ENCODE measurements around the gene AHCYL2.
"Not testable (repeated sequence)": the region's sequence is repeated elsewhere in the genome, so short reads cannot be mapped to it uniquely, and the experiment has no call there.

Gene AHCYL2

DNA sequence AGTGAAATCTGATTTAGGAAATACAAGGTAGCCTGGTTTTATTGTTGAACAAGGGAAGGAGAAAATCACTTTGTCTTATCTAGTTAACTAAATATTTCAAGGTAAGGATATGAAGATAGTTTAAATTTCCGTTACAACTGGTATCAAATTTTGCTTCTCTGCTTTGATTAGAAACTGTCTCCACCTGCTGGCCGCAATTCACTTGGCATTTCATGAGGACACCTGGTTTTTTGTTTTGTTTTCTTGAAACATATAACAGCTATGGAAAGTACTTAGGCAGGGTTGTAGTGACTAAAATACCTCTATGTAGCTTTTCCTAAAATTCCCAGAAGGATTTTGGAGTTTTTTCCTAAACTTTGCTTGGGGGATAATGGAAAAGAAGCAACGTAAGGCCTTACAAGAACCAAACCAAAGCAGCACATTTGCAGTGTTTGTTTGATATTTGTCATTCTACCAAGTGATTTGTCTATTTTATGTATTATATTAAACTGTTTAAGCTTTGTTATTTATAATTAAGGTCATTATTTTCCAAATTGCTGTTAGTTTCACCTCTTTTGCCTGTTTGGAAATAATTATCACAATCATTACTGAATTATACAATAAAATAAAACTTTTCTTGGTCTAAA, 73.6 kb downstream of the AHCYL2 start:
- peak; percentile 34 for DNase-seq

- DNase-seq = no peak
These were observed 75.1 kb downstream of the AHCYL2 start for GRCh38 chr7:129299889-129300288.

DNA sequence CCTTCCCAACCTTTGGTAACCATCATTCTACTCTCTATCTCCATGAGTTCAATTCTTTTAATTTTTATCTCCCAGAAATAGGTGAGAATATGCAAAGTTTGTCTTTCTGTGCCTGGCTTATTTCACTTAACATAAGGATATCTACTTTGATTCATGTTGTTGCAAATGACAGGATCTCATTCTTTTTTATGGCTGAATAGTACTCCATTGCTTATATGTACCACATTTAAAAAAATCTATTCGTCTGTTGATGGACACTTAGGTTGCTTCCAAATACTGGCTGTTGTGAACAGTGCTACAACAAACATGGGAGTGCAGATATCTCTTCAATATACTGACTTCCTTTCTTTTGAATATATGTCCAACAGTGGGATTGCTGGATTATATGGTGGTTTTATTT, 75.5 kb downstream of the AHCYL2 start:
- DNase-seq = not testable (repeated sequence)

DNA sequence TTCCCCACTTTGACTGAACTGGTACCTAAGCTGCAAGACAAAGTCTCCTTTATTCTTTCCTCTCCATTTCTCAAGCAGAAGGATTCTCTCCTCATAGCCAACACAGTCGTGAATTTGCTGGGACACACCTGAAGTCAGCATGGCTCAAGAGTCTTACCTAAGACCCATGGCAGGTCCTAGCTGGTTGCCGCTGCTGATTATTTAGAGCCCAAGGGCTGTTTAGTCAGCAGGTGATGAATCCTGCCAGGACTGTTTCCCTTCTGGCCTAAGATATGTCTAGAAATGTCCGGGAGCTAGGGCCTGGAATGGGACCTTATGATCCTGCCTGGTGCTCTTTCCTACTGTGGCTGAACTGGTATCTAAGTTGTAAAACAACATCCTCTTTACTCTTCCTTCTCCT, 82.8 kb downstream of the AHCYL2 start:
- DNase-seq = no peak

DNA sequence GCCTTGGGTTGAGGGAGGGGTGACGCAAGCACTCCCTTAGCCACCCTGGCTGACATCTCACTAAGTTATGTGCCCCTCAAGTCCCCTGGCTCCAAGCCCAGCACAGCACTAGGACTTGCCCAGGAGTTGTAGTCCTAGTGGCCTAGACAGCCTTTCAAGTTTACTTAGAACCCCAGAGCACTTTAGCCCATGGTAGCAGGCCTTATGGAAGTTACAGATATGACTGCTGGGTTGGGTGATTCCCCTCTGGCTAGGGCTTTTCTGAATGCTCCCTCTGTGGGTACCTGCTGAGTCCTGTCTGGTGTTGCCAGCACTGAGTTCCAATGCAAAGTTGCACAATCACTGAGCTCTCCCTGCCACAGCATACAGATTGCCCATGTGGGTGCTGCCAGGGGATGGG, 83.2 kb downstream of the AHCYL2 start:
- no peak for DNase-seq

DNA sequence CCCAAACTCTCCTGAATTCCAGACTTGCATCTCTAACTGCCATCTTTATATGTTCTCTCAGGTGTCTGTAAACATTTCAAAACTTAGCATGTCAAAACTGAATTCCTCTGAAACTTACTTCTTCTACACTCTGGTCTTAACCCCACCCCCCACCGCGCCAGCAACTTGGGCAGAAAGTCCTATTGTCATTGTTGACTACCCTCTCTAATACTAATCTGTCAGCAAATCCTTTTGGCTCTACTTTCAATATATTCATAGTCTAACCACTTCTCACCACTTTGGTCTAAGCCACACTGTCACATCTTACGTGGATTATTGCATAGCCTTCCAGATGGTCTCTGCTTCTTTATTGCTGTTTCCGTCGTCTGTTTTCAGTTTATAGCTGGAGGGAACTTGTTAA, 86.6 kb downstream of the AHCYL2 start:
- no peak for DNase-seq

DNA sequence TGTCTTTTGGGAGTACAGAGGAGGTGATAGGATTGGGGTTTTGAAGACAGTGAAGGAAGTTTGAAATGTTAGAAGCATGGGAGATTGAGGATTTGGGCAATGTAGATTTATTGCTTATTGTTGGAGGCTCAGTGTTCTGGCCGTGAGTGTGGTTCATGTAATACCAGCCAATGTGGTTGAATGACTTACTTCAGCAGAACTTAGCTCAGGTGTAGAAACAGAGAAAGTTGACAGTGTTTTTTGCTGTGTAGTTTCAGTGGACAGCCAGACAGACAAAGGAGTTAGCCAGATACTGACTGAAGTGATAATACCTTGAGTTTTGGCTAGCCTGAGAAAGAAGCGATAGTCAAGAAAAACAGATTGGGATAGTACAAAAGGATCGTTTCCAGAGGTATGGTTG, 88.5 kb downstream of the AHCYL2 start:
- DNase-seq = no peak

DNA sequence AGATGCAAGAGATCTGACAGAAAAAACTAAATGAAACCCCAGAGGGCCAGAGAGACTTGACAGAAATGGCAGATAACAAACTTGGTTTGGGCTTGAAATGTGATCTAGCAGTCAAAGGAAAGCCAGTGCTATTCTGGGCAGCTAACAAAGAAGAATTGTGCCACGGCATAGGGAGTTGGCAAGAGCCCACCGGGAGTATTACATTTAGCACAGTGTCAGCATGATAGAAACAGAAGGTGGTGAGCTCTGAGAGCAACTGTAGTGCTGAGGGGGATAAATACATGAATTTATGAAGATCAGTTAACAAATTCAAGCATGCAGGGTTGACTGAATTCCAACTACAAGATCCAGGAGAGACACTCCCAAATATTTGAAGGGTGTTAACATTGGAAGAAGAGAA, 91.1 kb downstream of the AHCYL2 start:
- no peak for DNase-seq

DNA sequence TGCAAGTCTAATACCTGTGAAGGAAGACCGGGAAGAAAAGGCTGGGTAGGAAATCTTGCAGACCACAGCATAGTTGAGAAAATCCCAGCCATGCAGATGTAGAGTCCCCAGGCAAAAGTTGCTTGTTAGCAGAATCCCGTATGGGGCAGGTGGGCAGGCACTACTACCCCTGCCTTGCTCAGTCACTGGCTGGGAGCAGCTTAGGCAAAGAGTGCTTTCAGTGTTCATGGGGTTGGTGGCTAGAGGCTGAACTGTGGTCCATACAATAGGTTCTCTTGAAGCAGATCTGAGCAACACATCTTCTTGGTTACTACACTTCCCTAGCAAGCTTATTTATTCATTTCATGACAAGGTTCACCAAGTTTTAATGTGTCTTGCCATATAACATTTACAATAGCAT, 92.6 kb downstream of the AHCYL2 start:
- no peak for DNase-seq

GRCh38 chr7:129327076-129327475, 102.2 kb downstream of the AHCYL2 start:
- no peak for DNase-seq

GRCh38 chr7:129332254-129333035, 107.6 kb downstream of the AHCYL2 start:
- no peak for DNase-seq

DNA sequence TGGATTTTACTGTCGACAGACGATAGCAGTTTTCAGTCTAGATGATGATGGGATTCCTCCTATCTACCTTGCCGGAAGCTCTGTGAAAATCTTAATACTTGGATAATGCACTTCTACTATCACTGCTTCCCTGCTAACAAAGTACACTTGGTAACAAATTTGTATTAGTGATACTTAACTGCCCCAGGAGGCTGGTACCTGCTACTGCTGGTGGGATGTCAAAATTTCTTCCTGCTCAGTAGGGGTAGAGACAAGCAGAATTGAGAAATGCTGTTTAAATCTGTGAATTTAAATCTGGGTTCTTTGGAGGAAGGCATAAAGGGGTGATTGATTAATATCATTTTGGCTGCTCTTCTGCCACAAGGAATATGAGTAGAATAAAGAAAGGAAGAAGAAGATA, 109.6 kb downstream of the AHCYL2 start:
- no peak for DNase-seq

DNA sequence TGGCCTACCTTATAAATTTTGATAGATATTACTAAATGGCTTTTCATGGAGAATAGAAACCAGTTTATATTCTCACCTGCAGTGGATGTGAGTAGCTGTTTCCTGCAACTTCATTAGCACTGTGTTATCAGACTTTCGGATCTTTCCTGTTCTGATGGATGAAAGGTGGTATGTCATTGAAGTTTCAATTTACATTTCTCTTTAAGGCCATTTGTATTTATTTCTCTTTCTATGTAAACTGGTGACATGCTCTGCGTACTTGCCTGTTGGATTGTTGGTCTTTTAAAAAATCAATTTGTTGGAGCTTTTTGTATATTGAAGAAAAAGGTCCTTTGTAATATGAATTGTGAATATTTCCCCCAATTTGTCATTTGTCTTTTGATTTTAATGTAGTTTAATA, 113.6 kb downstream of the AHCYL2 start:
- DNase-seq = no peak

DNA sequence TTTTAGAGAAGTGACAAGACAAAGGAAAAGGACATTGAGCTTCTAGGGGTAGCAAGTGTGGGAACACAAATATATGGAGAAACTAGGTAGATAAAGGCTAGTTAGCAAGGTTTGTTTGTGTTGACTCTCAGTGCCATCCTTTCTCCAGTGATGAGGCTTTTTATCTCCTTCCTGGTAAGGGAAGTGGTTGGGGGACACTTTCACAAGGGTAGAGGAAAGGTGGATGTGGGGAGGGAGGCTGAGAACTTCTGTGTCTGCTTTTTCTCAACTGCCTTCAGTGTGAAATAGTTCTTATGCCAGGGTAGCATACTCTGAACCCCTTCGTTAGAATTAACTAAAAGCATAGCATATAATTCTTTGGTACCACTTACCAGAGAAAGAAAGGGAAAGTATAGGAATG, 116.4 kb downstream of the AHCYL2 start:
- no peak for DNase-seq

DNA sequence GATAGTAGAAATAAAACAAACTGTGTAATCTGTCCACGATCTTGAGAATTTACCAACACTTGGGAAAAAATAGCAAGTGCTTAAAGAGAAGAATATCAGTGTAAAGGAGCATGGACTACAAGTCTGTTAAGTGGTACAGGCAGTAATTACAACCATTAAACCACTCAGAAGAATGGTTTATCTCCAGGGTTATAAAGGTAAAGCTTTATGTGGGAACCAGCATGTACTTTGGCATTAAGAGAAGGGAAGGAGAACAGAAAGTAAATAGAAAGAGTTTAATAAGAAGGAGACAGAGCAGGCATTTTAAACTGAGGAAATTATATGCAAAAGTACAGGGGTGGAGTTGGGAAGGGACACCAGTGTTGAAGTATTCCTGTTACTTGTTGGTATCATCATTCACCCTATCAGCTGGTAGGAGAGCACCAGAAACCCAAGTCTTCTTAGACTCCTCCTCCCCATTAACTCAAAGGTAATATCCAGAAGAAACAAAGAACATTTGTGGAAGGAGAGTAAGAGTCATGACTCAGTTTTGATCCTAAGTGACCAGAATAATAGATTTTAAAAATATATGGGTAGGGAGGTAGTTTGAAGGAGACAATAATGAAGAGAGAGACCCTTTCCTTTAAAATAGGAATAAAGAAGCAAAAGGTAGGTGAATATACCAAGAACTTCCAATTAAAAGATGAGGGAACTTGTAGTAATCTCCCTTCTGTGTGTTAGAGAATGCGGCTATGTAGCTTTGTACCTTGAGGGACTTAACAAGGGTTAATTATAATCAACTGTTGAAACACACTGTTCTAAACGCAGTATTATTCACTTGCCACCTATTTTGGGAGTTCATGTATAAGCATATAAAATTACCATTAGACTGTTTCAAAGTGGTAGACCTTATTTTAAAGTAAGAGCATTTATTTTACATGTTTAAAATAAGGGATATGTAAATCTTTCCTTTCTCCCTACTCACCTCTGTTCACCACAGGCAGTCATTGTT, 117.3 kb downstream of the AHCYL2 start:
- no peak for DNase-seq

- DNase-seq = no peak
These were observed 118.4 kb downstream of the AHCYL2 start for GRCh38 chr7:129343099-129343700.

DNA sequence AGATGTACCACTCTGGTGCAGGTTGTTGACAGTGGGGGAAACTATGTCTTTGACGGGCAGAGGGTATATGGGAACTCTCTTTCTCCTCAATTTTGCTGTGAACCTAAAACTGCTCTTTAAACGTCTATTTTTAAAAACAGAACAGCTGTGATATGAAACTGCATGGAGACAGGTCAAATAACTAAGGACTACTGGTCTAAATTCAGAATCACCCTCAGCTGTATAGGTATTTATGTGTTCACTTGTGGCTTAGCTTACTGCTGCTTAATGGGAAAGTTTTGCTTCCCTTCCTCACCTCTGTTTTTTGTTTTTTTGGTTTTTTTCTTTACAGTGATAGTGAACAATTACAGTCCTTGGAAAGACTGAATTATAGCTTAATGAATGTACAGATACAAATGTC, 122.5 kb downstream of the AHCYL2 start:
- DNase-seq = no peak

DNA sequence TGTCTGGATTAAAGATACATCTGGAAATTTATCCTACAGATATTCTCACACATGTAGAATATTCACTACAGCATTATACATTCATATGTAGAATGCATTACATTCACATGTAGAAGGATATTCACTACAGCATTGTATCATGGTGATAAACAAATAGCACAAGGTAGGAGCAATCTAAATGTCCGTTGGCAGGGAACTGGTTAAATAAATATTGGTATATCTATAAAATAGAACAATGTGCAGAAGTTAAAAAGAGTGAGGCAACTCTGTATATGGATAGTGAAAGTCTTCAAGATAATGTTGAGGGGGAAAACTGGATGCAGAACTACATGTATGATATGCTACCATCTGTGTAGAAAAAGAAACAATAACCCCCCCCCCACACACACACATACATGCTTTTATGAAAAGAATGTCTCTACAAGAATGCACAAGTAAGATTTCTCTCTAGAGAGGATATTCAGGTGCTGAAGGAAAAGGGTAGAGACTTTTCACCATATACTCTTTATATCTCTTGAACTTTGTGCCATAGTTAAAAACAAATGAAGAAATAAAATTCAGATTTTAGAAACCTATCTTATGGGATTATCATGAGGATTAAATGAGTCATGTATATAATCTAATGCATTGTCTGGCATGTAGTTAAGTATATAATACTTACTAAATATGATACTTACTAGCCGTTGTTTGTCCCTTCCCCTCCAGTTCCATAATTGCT, 123.4 kb downstream of the AHCYL2 start:
- no peak for DNase-seq

DNA sequence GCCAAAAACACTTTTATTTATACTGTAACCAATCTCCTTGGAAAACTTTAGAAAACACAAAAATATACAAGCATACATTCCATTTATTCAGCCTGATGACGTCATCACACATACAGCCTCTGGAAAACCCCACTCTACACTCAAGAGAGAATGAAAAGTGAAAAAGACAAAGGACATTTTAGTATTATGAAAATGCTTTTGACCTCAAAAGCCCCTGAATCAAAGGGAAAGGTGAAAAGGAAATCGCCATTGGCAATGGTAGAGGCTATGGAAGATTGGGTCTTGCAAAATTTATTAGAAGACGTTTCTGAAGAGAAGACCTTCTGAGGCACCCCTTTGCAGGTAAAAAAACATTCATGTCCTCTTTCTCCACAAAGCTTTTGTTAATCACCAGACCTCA, 126.5 kb downstream of the AHCYL2 start:
- no peak for DNase-seq

DNA sequence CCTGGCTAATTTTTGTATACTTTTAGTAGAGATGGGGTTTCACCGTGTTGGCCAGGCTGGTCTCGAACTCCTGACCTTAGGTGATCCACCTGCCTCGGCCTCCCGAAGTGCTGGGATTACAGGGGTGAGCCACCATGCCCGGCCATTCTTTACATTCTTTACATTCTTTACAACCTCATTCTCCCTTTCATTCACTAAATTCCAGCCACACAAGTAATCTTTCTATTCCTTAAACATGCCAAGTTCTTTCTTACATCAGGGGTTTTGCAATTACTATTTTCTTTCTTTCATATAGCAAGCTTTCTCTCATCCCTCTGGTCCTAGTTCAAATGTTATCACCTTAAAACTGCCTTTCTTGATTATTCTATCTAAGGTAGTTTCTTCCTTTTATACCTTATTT, 128.3 kb downstream of the AHCYL2 start:
- not testable (repeated sequence) for DNase-seq

GRCh38 chr7:129354428-129355157, 129.8 kb downstream of the AHCYL2 start:
- no peak for DNase-seq

GRCh38 chr7:129356176-129356575, 131.3 kb downstream of the AHCYL2 start:
- no peak for DNase-seq

Data from activated T-cell treated with anti-CD3 and anti-CD28 coated beads for 4 hours (primary cell).